ENCODE results near the gene STEAP3. TPM values are rescaled to one million over a fixed set of nuclear protein-coding genes. Genes with fewer than 3 reads are reported as not detected.

STEAP3 gene
- total RNA-seq, 1 experiment from 2014 or later, result 15.4 TPM

DNA sequence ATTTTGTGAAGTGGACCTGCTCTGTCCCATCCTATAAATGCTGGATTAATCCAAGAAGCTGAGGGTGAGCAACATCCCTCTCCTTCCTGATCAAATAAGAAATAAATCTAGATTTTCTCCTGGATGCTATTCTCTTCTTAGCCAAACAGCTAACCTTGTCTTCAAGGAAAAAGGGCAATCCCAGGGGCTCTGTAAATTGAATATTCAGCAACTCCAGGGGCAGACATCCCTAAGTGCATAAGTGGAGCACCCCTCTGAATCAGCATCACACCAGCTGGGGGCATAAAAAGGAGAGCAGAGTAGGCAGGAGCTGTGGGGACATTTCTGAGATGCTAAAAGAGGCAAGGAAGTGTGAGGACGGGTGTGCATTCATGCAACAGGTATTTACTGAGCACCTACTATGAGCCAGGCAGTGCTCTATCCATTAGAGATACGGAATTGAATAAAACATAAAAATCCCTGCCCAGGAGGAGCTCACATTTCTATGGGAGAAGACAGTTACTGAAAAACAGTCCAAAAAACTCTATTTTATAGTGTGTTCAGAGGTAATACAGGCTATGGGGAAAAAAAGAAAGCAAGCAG is 2.8 kb upstream of the STEAP3 start:
- Histone ChIP-seq H3K56ac (ENCODE audit: insufficient read length, low read depth, low read length) (no peak overlapping the region), H3K79me1 (ENCODE audit: insufficient read depth, low read depth, low read length, poor library complexity, severe bottlenecking) (no peaks in the 10 kb centered on the region), H2BK5ac (ENCODE audit: insufficient read length, low read length) (no peak overlapping the region), H3K14ac (ENCODE audit: insufficient read depth, low read length) (no peak overlapping the region), H3T11ph (ENCODE audit: low read length) (no peak overlapping the region), H3K4ac (ENCODE audit: low read depth, low read length) (no peak overlapping the region), H2BK12ac (ENCODE audit: insufficient read length, low read depth, low read length) (no peak overlapping the region), H3K27me3 (ENCODE audit: insufficient read depth, low read length) (no peaks in the 10 kb centered on the region), H4K5ac (ENCODE audit: insufficient read length, low read depth, low read length) (no peak overlapping the region), H2AFZ (ENCODE audit: low read length) (no peak overlapping the region), H3K27ac (ENCODE audit: insufficient read length, low read depth, low read length) (no peak overlapping the region), H3K79me2 (ENCODE audit: insufficient read depth, low read length) (no peaks in the 10 kb centered on the region), H3K4me2 (ENCODE audit: insufficient read depth, insufficient read length, low read length) (no peak overlapping the region), H2AK5ac (ENCODE audit: insufficient read length, low read length) (no peak overlapping the region), H4K8ac (replicated peaks; ENCODE audit: insufficient read length, low read depth, low read length) (no peak overlapping the region), H4K20me1 (ENCODE audit: control insufficient read depth, insufficient read depth, insufficient read length) (no peaks in the 10 kb centered on the region), H3K9ac (ENCODE audit: extremely low read depth, insufficient read length, low read length) (no peak overlapping the region), H2BK20ac (ENCODE audit: low read depth, low read length, poor library complexity, severe bottlenecking) (no peak overlapping the region), H3K23me2 (ENCODE audit: insufficient read length, low read depth, low read length, poor library complexity, severe bottlenecking) (peaks cover 7% of the 10 kb centered on the region), H3K4me1 (ENCODE audit: insufficient read depth, low read length) (peaks cover 13% of the 10 kb centered on the region), H3K18ac (ENCODE audit: insufficient read length, low read depth, low read length) (no peak overlapping the region), H2BK120ac (ENCODE audit: low read depth, low read length, poor library complexity, severe bottlenecking) (no peak overlapping the region), H2BK15ac (ENCODE audit: low read depth, low read length) (no peak overlapping the region), H3K23ac (ENCODE audit: insufficient read length, low read depth, low read length) (no peak overlapping the region), H4K91ac (ENCODE audit: insufficient read length, low read depth, low read length) (no peak overlapping the region), H3K9me3 (ENCODE audit: control insufficient read depth, low read depth, low read length) (no peaks in the 10 kb centered on the region)
- H3K36me3 Mint-ChIP-seq (ENCODE audit: insufficient read depth in 1 of 3, low read depth in 3 of 3), result no peaks in the 10 kb centered on the region
- peaks cover 59 to 65% of the 10 kb centered on the region in 2 experiments for H3K4me1 Mint-ChIP-seq
- H3K27me3 Mint-ChIP-seq (ENCODE audit: low read depth), result peaks cover 21% of the 10 kb centered on the region
- H3K27ac Mint-ChIP-seq, result no peak overlapping the region; a peak in 1 of 7 replicates
- no peak overlapping the region for H3K4me3 Mint-ChIP-seq
- no peak for DNase-seq
- TF ChIP-seq, protein P1, sequence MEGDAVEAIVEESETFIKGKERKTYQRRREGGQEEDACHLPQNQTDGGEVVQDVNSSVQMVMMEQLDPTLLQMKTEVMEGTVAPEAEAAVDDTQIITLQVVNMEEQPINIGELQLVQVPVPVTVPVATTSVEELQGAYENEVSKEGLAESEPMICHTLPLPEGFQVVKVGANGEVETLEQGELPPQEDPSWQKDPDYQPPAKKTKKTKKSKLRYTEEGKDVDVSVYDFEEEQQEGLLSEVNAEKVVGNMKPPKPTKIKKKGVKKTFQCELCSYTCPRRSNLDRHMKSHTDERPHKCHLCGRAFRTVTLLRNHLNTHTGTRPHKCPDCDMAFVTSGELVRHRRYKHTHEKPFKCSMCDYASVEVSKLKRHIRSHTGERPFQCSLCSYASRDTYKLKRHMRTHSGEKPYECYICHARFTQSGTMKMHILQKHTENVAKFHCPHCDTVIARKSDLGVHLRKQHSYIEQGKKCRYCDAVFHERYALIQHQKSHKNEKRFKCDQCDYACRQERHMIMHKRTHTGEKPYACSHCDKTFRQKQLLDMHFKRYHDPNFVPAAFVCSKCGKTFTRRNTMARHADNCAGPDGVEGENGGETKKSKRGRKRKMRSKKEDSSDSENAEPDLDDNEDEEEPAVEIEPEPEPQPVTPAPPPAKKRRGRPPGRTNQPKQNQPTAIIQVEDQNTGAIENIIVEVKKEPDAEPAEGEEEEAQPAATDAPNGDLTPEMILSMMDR (conservative IDR thresholded peaks at IDR 0.05), result no peak
- H3K9me3 Mint-ChIP-seq, result no peaks in the 10 kb centered on the region
- no CpG with 5 or more reads among the region's 2 CpGs for WGBS (ENCODE audit: extremely low coverage, insufficient read length, low lambda C conversion rate)
